ENCODE results near the gene ARID5A.
"Not testable (repeated sequence)": the region's sequence is repeated elsewhere in the genome, so short reads cannot be mapped to it uniquely, and the experiment has no call there.

Gene ARID5A, protein sequence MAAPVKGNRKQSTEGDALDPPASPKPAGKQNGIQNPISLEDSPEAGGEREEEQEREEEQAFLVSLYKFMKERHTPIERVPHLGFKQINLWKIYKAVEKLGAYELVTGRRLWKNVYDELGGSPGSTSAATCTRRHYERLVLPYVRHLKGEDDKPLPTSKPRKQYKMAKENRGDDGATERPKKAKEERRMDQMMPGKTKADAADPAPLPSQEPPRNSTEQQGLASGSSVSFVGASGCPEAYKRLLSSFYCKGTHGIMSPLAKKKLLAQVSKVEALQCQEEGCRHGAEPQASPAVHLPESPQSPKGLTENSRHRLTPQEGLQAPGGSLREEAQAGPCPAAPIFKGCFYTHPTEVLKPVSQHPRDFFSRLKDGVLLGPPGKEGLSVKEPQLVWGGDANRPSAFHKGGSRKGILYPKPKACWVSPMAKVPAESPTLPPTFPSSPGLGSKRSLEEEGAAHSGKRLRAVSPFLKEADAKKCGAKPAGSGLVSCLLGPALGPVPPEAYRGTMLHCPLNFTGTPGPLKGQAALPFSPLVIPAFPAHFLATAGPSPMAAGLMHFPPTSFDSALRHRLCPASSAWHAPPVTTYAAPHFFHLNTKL

DNA sequence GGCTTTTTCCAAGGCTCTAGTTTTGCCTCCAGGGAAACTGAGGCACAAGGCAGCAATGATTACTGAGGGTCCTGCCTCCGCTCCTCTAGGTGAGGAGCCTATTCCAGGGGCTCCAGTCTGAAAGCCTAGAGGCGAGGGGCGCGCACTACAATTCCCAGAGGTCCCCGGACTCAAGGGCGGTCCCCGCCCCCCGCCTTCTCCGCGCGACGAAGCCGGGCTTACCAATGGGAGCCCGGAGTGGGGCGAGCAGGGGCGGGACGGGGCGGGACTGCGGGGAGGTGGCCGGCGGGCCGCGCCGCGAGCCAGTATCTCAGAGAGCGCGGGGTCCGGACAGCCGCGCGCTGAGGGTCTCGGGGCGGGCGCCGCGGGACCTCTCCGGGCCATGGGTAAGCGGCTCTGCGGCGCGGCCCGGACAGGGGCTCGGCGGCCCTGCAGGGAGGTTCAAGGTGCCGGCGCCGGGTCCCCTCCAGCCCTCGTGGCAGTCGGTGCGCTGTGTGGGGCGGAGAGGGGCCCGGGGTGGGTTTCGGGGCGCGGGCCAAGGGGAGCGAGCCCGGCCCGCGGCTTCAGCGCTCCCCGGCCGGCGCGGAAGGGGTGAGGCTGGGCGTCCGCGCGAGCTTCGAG lies at the start of gene ARID5A:
Gene ARID5A, plus strand, starts transcription at position 308 of the 621 bp plus-strand sequence. Its CDS starts 75 bp downstream, at position 383.
- DNase-seq (ENCODE audit: low read depth in 2 of 2, low spot score in 1 of 2): peak; percentile 83 to 88

- DNase-seq (ENCODE audit: low read depth in 2 of 2, low spot score in 1 of 2): no peak
These were observed 47.3 kb upstream of the ARID5A start for GRCh38 chr2:96489261-96489660.

- no peak for DNase-seq (ENCODE audit: low read depth in 2 of 2, low spot score in 1 of 2)
These were observed 46.9 kb upstream of the ARID5A start for GRCh38 chr2:96489663-96490062.

DNA sequence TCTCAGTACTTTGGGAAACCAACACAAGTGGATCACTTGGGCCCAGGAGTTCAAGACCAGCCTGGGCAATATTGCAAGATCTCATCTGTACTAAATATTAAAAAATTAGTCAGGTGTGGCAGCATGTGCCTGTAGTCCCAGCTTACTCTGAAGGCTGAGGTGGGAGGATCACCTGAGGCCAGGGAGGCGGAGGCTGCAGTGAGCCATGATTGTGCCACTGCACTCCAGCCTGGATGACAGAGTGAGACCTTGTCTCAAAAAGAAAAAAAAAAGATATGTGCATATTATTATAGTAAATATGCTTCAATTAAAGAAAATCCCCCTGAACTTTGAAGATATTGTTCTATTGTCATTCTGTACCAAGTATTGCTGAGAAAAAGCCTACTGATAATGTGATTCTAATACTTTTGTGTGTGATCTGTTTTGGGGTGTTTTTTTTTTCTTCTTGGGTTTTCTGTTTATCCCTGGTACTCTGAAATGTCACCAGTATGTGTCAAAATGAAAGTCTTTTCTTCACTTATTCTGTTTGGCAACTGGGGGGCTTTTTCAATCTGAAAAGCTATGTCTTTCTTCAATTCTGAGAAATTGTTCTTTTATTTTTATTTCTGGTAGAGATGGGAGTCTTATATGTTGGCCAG lies 44.6 kb upstream of the ARID5A start:
- DNase-seq (ENCODE audit: low read depth in 2 of 2, low spot score in 1 of 2): no peak

- DNase-seq (ENCODE audit: low read depth in 2 of 2, low spot score in 1 of 2): no peak
These were observed 43.5 kb upstream of the ARID5A start for GRCh38 chr2:96493072-96493471.

GRCh38 chr2:96494188-96494587 lies 42.4 kb upstream of the ARID5A start:
- no peak for DNase-seq (ENCODE audit: low read depth in 2 of 2, low spot score in 1 of 2)

GRCh38 chr2:96495982-96496629 lies 40.4 kb upstream of the ARID5A start:
- no peak for DNase-seq (ENCODE audit: low read depth in 2 of 2, low spot score in 1 of 2)

- DNase-seq (ENCODE audit: low read depth in 2 of 2, low spot score in 1 of 2): no peak
These were observed 38.5 kb upstream of the ARID5A start for GRCh38 chr2:96498021-96498431.

DNA sequence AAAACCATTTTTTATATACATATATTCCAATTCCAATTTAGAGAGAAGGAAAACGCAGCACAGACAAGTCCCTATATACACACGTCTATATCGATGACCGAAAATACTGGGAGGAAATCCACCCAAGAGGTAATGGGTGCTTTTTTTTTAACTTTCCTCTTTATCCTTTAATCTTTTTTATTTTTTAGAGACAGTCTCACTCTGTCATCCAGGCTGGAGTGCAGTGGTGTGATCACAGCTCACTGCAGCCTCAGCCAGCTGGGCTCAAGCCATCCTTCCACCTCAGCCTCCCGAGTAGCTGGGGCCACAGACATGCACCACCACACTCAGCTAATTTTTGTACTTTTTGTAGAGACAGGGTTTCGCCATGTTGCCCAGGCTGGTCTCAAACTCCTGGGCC lies 37.9 kb upstream of the ARID5A start:
- DNase-seq (ENCODE audit: low read depth in 2 of 2, low spot score in 1 of 2): not testable (repeated sequence)

DNA sequence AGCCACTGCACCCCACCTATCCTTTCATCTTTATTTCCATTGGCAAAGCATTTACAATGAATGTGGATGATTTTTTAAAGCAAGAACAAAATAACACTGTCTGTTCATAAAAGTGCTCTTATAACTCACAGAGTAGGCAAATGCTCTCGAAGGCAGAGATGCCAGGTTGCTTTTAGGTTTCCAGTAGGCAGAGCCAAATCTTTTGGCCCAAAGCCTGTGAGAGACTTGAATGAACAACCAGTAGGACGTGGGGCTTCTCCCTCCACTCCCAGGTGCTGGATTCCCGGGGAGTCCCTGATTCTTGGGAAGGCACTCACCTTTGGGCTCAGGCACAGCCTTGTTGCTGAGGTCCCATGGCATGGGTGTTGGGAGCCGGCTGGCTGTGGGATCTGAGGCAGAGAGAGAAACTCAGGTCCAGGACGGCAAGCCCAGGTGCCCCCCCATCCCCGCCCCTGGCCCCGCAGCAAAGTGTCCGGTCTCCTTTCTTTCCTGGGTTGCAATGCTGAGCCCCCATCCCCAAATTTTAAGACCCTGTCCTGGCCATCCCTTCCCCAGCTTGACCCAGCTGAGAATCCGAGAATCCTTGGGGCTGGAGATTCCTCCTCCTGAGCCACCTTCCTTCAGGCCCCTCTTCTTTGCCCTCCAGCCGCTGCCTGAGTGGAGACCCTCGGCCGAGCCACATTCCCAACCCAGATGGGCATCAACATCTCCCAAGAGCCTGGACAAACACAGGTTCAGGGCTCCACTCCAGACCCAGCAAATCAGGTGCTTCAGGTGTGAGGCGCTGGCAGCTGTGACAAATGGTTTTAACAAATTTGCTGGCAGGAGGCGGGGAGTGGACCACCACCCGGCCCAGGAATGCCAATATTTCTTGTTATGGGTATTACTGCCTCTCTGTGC lies 37.2 kb upstream of the ARID5A start:
- DNase-seq (ENCODE audit: low read depth in 2 of 2, low spot score in 1 of 2): no peak

DNA sequence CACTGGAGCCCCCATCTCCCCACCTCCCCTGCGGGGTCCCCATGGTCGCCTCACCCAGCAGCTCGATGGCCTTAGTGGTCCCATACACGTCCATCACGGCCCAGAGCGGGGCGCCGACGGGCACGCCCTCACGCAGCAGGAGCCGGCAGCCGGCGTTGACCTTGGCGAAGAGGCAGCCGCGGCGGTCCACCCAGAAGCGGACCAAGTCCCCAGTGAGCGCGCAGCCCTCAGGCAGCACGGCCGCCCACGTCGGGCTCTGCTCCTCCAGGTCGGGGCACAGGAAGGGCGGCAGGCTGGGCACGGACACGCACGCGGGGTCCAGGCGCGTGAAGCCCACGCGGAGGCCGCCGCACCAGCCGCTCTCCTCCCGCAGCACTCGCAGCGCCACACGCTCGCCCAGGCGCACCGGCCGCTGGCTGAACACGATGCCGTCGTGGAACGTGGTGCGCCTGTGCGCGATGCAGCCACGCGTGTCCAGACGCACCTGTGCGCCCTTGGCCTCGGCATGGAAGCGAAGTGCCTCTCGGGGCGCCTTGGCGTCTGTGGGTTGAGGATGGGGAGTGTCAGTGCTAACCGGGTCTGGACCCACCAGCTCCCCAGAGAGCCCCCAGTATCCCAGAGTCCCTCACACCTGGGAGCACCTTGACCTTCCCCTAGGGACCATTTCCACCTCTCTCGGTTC lies 36.0 kb upstream of the ARID5A start:
- DNase-seq (ENCODE audit: low read depth in 2 of 2, low spot score in 1 of 2): no peak

GRCh38 chr2:96501471-96501874 lies 35.1 kb upstream of the ARID5A start:
- DNase-seq (ENCODE audit: low read depth in 2 of 2, low spot score in 1 of 2): no peak

DNA sequence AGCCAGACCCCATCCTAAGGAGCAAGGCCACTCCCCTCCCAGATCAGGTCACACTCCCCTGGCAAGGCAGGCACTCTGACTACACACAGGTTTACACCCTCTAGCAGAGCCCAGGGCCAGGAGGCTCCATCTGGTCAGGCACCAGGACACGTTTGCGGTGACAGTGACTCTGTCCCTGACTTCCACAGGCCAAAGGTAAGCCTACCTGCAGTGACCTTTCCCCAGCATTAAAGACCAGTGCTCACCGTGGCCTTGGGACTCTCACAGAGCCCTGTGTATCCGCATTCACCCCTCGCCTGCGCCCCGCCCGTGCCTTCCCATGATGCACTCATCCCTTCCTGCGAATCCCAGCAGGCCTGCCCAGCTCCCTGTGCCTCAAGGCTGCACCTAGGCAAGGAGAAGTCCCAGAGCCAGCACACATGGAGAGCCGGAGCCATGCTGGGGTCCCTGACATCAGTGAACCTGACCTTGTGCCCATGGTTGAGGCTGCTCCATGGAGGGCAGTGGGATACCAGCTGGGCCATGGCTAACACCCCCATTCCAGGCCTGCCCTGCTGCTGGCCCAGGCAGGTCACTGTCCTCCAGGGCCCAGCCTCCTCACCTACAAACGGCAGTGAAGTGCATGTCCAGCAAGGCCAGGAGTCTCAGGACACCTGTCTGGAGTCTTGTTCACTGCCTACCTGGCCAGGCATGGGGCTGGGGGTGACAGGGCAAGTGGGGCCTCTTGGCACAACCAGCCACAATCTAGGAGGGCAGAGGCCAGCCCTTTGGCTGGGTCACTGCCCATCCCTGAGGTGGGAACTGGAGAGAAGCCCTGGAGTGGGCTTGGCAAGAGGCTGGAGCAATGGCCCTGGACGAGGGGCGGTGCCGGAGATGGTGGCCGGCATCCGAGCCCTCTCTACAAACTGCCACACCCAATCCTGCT lies 34.4 kb upstream of the ARID5A start:
- no peak for DNase-seq (ENCODE audit: low read depth in 2 of 2, low spot score in 1 of 2)

DNA sequence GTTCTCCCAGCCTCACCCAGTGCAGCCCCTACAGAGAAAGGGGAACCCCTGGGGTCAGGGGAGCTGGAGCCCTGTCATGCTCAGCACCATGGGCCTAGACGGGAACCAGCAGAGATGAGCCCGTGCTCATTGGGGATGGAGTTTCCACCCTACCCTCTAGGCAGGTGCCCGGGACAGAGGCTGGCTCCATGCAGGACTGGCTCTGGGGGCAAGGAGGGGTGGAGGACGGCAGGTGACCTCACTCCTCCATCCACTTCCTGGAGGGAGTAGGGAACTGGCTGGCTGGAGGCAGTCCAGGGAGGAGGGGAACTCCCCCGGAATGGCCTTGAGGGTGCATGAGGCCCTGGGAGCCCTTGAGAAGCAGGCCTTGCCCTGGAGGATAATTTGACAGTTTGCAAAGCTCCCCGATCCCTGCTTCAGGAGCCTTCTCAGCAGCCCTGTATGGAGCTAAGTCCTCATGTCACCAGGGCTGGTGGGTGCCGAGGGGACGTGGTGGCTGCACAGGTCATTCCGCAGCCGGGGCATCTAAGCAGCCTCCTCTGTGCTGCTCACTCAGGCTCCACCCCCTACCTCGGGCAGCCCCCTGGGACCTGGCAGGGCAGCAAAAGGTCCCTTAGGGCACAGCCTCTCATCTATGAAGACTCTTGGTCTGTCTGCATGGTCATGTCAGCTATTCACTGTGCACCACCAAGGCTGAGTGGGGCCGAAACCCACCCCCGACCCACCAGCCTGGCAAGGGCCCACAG lies 33.5 kb upstream of the ARID5A start:
- no peak for DNase-seq (ENCODE audit: low read depth in 2 of 2, low spot score in 1 of 2)

- no peak for DNase-seq (ENCODE audit: low read depth in 2 of 2, low spot score in 1 of 2)
These were observed 32.8 kb upstream of the ARID5A start for GRCh38 chr2:96503637-96504243.

DNA sequence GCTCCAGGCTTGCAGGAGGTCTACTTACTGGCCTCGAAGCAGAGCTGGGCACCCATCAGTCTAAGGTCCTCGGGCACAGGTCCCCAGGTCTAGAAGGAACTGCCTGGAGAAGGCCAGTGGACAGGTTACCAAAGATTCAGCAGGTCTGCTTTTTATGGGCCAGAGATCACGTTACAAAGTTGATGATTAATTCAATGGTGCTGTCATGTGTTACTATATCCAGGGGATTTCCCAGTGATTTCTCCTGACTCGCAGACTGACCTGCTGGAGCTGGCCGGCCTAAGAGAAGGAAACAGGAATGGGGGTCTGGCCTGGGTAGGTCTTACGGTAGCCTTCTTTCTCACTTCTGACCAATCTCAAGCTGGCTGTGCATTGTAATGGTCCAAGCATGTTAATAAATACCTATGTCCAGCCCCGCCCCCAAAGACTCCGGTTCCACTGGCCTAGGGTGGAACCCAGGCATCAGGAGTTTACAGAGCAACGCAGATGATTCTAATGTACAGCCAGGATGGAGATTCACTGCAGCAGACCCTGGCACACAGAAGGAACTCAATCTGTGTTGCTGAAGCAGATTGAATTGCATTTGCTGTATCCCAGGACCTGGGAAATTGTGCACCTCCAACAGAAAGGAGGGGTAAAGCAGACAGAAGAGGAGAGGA lies 31.2 kb upstream of the ARID5A start, which contains the start of gene NEURL3:
Gene NEURL3, minus strand, starts transcription at position 127 of the 659 bp plus-strand sequence. Its CDS starts 71 bp downstream, at position 56.
- DNase-seq (ENCODE audit: low read depth in 2 of 2, low spot score in 1 of 2): no peak
